HG03103 (cell line): Measurements from ENCODE around the gene FUBP3.
"Not testable (repeated sequence)": the region's sequence is repeated elsewhere in the genome, so short reads cannot be mapped to it uniquely, and the experiment has no call there.

Experiments
- ATAC-seq: cut with Tn5 transposase; IDR thresholded peaks from one replicate; pipeline ENCODE4 v1.9.1; 2021; ENCODE audit warnings: low read depth; ENCODE audit not compliant: unreplicated experiment

The FUBP3 gene

DNA sequence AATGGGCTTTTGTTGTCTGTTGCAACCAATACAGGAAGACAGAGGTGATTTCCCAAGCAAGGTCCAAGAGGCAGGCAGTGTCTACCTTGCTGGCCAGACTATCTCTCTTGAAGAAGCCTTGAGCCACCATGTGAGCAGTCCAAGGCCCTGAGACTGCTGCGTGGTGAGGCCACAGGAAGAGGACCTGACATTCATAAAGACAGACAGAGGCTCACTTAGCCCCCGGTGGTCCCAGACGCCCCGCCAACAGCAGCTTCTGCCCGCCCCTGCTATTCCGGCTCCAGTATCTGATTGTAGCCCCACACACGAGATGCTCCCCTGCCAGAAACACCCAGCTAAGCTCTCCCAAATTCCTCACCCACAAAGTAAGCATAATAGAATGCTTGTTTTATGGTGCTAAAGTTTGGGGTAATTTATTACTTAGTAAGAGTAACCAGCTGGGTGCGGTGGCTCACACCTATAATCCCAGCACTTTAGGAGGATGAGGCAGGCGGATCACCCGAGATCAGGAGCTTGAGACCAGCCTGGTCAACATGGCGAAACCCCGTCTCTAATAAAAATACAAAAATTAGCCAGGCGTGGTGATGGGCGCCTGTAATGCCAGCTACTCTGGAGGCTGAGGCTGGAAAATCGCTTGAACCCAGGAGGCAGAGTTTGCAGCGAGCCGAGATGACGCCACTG lies 22.8 kb upstream of the FUBP3 start:
- no peak for ATAC-seq

DNA sequence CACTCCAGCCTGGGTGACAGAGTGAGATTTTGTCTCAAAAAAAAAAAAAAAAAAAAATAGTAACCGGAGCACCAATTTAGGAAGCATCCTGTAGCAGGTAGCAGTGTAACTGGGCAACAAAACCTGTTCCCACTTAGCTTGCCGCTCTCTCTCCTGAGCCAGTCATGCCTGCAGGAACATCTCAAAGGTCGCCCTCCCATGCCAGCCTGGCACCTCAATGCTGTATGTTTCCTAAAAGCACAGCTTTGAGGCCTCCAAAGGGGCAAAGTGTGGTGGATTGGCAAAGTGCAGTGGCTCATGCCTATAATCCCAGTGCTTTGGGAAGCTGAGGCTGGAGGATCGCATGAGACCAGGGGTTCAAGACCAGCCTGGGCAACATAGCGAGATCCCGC lies 22.3 kb upstream of the FUBP3 start:
- ATAC-seq: no peak

DNA sequence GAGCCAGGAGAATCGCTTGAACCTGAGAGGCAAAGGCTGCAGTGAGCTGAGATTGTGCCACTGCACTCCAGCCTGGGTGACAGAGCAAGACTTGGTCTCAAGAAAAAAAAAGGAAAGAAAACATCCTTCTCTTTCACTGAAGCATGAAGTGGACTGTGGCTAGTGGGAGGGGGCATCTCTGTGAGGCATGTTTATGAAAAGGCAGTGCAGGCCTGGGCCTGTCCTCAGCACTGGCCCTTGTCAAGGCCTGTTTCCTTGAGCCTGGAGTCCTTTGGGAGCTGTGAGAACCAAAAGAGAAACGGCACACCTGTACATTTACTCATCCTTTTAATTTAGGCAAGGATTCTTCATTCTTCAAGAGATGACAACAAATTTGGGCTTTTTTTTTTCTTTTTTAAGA lies 18.3 kb upstream of the FUBP3 start:
- ATAC-seq: no peak

DNA sequence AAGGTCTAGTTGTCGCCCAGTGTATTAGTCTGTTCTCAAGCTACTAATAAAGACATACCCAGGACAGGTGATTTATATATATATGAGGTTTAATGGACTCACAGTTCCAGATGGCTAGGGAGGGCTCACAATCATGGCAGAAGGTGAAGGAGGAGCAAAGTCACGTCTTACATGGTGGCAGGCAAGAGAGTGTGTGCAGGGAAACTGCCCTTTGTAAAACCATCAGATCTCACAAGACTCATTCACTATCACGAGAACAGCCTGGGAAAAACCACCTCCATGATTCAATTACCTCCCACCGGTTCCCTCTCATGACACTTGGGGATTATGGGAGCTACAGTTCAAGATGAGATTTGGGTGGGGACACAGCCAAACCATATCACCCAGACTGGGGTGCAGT lies 16.9 kb upstream of the FUBP3 start:
- not testable (repeated sequence) for ATAC-seq

DNA sequence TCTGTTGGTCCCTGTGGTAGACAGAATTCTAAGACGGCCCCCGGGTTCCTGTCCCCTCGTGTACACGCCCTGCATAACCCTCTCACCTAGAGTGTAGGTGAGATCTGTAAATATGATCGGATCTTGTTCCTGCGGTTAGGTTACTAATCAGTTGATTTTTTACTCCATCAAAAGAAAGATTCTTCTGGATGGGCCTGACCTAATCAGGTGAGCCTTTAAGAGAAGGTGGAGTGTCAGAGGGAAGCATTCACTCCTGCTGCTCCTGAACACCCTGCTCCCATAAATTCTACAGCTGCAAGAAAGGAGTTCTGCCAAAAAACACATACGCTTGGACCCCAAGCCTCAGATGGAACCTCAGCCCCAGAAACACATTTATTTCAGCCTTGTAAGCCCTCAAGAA lies 15.6 kb upstream of the FUBP3 start:
- no peak for ATAC-seq

DNA sequence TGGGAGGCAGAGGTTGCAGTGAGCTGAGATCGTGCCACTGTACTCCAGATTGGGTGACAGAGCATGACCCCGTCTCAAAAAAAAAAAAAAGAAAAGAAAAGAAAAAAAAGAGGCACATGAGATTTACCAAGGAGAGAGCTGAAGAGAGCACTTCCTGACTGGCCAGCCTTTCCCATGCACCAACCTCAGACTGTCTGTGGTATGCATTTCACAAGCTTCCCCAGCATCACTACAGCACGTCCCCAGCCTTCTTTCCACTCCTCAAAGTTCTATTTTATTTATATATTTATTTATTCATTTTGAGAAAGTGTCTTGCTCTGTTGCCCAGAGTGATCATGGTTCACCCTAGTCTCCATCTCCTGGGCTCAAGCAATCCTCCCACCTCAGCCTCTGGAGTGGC lies 13.6 kb upstream of the FUBP3 start:
- no peak for ATAC-seq

DNA sequence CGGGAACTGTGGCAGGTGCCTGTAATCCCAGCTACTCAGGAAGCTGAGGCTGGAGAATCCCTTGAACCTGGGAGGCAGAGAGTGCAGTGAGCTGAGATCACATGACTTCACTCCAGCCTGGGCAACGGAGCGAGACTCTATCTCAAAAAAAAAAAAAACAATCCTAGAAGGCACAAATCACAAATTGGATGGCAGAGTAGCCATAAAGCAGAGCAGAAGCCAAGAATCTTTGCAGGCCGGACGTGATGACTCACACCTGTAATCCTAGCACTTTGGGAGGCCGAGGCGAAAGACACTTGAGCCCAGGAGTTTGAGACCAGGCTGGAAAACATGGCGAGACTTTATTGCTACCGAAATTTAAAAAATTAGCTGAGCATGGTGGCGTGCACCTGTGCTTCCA lies 9.2 kb upstream of the FUBP3 start:
- no peak for ATAC-seq

DNA sequence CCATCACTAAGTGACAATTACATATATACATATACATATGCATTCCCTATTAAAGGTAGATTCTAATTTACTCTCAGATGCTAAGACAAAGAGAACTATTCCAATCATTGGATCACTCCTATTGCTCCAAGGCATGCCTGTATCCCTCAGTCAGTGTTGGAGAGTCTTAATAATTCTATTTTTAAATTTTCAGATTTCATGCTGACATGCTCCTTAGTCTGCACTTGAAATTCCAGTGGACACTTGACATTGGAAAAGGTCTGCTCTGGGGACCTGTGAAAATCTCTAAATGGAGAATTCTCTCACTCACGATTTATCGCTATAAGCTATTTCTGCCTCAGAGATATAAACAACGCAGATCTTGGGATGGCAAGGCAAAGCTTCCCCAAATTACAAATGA lies 3.9 kb upstream of the FUBP3 start:
- ATAC-seq: no peak

DNA sequence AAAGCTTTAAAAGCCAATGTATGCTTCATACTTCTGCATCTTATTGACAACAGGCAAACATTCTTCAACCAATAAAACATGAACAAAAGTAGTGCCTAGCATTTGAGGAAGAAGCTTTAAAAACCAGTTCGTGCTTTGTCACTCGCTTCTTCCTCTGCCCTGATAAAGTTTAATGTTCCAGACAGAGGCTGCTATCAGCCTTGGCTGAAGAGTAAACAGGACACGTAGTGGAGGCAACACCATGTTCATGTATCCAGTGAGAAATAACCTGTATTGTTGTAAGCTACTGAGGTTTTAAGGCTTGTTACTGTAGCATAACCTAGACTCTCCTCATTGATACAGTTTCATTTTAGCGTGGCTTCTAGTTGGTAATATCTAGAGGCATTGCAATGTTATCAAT lies 3.2 kb upstream of the FUBP3 start:
- no peak for ATAC-seq

DNA sequence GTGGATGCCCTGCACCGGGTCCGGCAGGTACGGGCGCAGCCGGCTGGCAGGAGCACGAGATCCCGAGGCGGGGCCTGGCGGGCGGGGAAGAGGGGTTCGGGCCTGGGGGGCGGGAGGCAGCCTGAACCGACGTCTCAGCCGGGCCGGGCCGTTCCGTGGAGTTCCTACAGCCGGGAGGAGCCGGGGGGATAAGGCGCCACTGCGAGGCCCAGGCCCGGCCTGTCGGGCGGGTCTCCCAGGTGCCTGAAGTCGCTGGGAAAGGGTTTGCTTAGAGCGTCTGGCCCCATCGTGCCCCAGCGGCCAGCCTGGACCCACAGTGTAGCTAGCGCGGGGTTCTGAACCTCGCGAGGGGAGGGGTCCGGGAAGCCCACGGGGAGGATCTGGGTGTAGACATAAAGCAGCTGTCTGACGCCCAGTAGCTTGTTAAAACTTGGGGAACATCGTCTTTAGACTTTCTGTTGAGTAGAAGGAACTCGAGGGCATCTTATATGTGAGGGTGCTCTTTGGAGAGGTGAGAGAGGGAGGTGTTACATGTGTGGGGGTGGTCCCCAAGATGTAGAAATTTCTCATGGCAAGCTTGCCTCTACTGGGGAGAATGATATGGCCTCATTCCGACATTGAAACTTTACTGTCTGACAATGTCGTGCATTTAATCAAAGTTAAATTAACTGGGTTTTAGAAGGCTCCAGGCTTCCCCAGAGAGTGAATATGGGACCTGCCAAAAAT lies 524 bp downstream of the FUBP3 start:
- ATAC-seq: peak; percentile 21

DNA sequence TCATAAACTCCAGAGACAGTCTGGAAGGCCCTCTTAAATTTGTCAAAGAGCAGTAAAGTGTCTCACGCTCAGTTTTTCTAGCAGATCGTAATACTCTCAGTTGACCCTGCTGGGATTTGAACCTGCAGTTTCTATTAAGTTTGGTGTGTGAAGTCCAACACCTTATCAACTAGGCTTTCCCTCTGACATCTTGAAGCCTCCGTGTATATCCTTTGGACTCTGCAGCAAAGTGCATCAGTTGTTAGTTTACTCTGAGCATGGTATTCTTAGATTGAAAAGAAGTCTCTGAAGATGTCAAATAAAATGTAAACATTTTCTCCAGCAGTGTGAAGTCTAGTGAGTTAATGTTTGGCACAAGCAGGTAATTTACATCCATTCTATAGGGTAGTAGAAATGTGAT lies 2.4 kb downstream of the FUBP3 start:
- ATAC-seq: no peak

DNA sequence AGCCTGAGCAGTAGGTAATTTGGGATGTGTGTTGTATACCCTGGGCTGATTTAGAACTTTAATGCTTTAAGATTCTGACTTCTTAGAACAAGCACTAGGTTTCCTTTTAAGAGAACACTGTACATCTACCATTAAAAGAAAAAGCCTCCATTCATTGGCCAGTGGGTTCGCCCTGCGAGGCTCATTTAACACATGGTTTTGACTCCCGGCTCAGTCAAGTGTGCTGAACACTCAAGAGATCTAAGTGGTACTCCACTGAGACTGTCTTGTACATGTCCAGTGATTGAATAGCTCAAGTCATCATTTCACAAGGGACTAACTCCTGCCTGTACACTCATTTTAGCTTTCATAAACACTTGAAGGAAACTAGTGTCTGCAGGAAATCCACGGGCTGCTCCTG lies 3.9 kb downstream of the FUBP3 start:
- ATAC-seq: no peak

DNA sequence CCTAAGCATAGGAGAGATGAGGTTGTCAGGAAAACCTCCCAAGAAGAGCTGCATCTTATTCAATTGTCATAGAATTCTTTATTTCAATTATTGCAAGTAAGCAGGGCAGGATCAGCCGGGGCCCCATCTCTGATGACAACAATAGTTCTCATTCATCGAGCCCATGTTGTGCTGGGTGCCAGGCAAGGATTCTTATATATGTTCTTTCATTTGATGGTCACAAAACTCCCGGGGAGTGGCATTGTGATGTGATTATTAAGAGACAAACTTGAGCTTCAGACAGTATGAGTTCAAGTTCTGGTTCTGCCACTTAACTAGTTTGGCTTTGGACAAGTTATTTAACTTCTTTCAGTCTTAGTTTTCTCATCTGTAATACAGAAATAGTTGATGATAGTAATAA lies 8.5 kb downstream of the FUBP3 start:
- no peak for ATAC-seq

DNA sequence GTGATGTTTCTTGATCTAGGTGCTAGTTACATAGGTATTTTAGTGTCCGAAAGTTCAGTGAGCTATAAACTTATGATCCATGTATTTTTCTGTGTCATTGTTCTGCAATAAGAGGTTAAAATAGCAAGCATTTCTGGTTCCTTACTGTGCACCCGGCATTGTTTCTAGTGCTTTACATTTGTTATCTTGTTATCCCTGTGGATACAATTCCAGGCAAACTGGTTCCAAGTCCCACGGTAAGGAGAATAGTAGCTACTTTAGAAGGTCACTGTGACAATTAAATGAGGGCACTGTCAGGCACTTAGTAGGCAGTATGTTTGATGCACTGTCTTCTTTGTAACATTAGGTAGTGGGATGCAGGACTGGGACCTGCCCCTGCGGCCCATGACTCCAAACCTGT lies 9.0 kb downstream of the FUBP3 start:
- no peak for ATAC-seq

DNA sequence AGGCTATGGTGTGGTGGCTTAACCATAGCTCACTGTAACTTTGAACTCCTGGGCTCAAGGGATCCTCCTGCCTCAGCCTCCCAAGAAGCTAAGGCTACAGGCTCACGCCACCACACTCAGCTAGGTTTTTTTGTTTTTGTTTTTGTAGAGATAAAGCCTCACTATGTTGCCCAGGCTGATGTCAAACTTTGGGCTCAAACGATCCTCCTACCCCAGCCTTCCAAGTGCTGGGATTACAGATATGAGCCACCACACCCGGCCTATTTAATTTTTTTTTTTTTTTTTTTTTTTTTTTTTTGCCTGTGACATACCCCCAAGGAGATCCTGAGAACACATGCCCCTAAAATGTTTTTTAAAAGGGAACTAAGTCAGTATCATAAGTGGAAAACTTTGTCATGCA lies 10.4 kb downstream of the FUBP3 start:
- no peak for ATAC-seq

DNA sequence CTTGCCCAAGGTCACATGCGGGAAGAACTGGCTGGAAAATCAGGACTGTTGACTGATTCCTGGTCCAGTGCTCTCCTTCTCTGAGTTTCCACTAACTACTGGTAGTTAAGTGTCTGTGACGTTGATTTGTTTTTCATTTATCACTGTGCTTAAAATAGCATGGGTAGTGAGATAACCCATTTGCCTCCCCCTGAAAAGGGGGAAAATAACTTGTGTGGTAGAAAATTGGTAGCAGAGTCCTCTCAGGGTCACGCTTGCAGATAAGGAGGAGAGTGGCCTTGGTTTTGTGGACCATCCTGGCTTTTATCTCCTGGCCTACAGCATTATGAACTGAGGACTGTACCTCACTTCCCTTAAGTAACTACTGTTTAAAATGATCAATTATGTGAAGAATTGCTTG lies 10.9 kb downstream of the FUBP3 start:
- ATAC-seq: no peak

DNA sequence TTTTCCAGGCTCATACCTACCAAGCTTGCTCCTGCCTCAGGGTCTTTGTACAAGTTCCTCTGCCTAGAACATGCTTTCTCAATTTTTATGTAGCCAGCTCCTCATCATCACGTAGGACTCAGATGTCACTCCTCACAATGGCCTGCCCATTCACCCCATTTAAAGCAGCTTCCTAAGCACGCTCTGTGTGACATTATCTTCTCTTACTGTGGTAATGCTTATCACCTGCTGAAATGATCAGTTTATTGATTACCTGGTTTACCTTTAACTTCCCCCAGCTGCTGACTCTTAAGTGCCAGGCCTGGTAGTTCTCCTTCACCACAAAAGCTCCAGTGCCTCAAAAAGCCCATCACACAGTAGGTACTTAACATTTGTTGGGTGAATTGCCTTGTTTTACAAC lies 13.6 kb downstream of the FUBP3 start:
- ATAC-seq: no peak

DNA sequence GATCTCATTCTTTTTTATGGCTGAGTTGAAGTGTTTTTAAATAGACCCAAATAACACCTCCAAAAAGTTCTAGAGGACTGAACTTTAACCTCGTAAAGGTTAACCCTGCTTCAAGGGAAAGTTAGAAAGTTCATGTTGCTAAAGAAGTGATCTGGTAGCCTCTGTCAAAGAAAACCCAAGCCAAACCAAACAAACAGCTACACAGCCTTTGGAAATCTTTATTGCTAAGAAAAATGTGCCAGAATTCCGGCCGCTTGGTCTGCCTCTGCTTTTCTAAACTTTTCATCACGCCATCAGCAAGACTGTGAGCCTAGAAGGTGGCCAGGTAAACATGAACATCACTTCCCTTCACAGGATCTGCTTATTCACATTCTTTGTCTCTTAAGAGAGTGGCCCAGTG lies 17.9 kb downstream of the FUBP3 start:
- ATAC-seq: no peak

DNA sequence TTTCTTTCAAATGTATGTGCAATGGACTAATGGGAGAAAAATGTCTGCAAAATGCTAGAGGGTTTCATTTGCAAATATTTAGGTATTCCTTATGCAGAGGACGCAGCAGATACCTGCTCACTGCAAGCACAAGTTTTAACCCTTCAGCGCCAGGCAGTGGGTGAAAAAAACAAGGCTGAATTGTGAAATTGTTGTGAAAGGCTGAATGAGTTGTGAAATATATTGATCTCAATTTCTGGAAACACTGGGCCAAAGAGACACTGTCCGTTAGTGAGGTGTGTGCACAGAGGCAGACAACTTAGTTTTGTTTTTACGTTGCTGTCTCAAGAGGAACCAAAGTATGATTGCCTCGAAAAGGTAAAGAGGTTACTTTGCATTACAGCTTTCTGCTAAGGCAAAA lies 18.8 kb downstream of the FUBP3 start:
- ATAC-seq: no peak

DNA sequence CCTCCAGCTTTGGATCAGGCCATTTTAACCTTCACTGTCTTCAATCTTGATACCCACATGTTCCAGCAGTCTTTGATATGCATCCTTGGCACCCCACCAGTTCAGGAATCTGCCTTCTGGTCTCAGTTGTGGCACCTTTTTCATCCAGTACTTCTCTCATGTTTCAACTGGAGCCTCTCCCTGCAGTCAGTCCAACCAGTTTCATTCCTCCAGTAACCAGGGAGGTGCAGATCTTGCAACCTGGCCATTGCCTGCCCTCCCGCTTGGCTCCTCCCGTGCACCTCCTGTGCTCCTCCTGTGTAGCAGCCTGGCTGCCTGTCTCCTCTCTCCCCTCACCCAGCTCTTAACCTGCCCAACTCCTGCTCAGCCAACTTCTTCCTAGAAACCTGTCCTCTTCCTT lies 20.2 kb downstream of the FUBP3 start:
- no peak for ATAC-seq

DNA sequence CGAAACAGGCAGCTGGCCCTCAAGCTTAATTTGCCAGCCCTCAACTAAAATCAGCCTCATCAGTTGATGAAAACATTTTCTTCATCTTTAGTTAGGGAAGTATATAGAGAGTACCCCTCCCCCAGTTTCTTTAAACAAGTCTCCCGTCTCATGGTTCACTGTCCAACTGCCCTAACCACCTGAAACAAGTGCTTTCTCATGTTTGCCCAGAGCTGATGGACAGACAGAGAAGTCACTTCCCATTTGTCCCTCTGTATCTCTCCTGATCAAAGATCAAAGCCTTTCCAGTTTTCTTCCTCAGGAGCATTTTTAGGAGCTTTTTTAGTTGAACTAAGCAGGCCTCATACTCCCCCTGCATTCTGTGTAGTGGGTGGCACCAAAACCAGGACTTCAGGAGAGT lies 21.7 kb downstream of the FUBP3 start:
- ATAC-seq: no peak

DNA sequence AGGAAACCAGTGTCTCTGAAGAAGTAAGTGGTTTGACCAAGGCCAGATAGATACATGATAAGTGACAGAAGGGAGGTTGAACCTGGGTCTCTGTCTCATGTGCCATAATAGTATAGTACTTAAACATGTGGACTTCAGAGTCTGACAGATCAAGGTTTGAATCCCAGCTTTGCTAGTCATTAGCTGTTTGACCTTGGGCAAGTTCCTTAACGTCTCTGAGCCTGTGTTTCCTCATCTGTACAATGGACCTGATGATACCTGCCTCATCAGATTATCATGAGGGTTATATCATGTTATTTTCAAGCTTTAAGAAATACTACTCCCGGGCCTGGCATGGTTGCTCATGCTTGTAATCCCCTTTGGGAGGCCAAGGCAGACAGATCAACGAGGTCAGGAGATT lies 24.9 kb downstream of the FUBP3 start:
- ATAC-seq: no peak
